AG08395 (cell line): Measurements from ENCODE around the gene SUSD2.
"Not testable (repeated sequence)": the region's sequence is repeated elsewhere in the genome, so short reads cannot be mapped to it uniquely, and the experiment has no call there.

Source experiments
- DNase-seq: peaks from one replicate; pipeline ENCODE4 v3.0.0; 2012; ENCODE audit warnings: mixed read lengths, low spot score

SUSD2 gene, protein sequence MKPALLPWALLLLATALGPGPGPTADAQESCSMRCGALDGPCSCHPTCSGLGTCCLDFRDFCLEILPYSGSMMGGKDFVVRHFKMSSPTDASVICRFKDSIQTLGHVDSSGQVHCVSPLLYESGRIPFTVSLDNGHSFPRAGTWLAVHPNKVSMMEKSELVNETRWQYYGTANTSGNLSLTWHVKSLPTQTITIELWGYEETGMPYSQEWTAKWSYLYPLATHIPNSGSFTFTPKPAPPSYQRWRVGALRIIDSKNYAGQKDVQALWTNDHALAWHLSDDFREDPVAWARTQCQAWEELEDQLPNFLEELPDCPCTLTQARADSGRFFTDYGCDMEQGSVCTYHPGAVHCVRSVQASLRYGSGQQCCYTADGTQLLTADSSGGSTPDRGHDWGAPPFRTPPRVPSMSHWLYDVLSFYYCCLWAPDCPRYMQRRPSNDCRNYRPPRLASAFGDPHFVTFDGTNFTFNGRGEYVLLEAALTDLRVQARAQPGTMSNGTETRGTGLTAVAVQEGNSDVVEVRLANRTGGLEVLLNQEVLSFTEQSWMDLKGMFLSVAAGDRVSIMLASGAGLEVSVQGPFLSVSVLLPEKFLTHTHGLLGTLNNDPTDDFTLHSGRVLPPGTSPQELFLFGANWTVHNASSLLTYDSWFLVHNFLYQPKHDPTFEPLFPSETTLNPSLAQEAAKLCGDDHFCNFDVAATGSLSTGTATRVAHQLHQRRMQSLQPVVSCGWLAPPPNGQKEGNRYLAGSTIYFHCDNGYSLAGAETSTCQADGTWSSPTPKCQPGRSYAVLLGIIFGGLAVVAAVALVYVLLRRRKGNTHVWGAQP

GRCh38 chr22:24181088-24181995 lies at the start of gene SUSD2:
Gene SUSD2, plus strand, starts transcription at chr22:24181487. Its CDS starts 33 bp downstream, at chr22:24181520.
- no peak for DNase-seq

DNA sequence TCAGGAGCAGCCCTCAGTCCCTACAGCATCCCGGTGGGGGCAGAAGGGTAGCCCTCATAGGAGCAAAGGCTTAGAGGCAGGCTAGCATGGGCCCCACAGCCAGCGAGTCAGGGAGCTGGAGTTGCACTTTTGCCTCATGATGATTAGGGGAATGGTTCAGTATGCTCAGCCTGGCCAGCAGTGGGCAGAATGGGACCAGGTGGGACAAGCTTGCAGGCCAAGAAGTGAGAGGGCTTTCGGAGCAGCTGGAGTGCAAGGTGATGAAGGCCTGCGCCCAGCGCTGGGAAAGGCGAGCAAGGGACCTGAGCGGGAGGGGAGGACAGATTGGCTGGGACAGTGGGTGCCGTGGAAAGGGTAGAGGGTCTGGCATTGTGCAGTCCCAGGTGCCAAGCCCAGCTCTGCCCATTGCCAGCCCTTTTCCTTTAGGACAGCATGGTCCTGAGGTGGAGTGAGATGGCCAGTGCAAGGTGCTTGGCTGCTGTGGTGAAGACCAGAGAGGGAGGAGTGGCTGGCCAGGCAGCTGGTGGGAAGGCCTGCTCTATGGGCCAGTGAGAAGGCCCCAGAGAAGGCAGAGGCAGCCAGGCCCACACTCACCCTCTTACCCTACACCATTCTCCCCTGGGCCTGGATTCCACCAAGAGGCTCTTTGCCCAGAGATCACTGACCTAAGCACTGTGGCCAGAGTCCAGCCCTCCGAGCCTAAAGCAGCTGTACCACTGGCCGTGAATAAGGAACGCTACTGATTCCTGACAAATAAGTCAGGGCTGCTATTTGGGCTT lies 47.9 kb upstream of the SUSD2 start:
- DNase-seq, result no peak

DNA sequence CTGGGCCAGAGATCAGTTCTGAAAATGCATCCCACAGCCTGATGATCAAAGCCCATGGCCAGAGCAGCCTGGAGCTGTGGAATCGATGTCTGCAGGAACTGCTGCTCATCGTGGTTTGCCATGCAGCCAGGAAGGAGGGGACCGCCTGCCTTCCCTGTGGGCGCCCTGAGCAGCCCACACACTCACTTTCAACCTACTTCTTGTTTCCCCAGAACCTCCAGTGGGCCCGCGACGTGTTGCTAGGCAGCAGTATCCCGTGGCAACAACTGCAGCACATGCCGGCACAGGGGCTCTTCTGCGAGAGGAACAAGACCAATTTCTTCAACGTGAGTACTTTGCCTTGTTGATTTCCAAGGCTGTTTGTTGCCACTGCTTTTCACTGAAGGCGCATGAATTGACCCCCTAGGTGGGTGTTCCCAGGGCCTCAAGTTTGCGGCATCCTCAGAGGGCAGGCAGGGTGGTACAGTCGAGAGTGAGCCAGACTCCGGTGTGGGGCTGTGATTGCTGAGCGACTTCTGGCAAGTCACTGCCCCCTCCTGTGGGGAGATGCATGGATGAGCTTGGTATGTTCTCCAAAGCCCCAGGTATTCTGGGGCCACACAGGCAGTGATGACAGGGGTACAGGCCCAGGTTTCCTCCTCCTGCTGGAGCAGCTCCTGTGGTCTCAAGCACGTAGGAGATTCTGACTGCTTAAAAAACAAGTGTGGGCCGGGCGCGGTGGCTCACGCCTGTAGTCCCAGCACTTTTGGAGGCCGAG lies 47.0 kb upstream of the SUSD2 start:
- DNase-seq, result no peak

GRCh38 chr22:24136533-24136932 lies 44.8 kb upstream of the SUSD2 start:
- DNase-seq, result not testable (repeated sequence)

- peak; percentile 87 for DNase-seq
Measured at GRCh38 chr22:24137595-24137994, 43.7 kb upstream of the SUSD2 start.

DNA sequence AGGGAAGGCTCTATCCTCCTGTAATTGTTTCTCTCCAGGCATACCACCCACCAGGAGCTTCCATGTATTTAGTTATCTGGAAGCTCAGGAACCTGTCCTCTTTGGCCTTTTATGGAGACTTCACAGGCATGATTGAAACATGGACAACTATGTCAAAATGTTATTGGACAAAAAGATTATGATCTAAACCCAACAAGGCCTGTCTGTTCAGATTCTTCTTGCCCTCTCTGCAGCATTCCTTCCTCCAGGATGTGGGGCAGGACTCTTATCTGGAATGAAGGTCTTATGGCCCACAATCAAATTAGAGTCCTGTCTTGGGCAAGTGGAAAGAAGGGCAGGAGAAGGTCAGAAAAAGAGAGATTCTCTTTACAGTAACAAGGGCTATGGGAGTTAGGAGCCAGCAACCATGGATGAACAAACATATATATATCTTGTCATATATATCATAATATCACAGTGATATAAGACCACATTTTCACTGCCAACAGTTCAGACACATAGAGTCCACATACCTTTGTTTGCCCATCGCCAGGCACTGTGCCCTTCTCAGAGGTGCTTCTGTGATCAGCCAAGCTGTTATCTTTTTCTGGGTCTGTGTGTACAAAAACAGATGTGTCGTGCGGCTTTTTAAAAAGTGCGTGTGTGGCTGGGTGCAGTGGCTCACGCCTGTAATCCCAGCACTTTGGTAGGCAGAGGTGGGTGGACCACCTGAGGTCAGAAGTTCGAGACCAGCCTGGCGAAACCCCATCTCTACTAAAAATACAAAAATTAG lies 42.5 kb upstream of the SUSD2 start:
- DNase-seq, result no peak

GRCh38 chr22:24140357-24140756 lies 40.9 kb upstream of the SUSD2 start:
- DNase-seq, result no peak

- DNase-seq, result peak; percentile 49
Measured at GRCh38 chr22:24141586-24141985, 39.7 kb upstream of the SUSD2 start.

GRCh38 chr22:24142241-24142640 lies 39.0 kb upstream of the SUSD2 start:
- no peak for DNase-seq

GRCh38 chr22:24142831-24143230 lies 38.5 kb upstream of the SUSD2 start:
- no peak for DNase-seq

DNA sequence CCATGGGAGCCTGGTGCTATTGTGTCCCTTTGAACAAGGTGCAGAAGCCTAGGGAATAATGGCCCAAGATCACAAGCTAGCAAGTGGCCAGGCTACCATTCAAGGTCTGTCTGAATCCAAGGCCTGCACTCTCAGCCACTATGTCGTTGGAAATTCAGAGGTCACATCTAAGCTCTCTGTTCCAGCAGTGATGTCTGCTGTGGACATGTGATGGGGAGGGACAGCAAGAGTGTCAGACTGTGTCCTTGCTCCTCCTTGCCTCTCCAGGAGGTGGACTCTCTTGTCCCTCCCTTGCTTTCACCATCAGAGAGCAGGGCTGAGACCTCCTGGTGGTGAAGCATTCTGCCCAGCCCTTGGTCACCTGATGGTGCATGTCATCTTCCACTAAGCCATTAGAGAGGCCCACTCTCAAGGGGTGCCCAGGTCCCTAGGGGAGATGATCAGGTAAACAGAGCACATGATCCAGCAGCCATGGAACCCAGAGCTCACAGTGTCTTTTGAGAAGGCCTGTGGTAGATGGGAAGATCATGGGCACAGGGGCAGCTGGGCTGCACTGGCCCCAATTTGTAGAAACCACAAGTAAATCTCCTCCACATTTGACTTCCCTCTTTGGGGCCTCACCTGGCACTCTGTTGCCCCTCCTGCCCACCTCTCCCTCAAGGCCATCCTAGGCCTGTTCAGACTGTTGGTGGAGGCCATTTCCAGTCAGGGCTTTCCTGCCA lies 37.1 kb upstream of the SUSD2 start:
- no peak for DNase-seq

DNA sequence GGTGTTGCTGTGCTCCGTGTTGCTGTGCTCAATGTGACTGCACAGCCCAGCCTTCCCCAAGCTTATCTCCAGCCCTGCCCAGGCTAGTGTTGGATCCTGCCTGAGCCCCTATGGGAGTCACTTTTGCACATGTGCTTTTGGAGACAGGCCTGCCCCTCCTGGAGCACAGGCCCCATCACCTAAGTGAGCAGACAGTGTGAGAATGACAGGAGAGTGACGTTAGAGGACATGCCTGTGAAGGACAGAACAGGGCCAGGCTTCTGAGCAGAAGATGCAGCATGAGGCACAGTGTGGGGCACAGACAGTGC lies 36.6 kb upstream of the SUSD2 start:
- DNase-seq, result no peak

DNA sequence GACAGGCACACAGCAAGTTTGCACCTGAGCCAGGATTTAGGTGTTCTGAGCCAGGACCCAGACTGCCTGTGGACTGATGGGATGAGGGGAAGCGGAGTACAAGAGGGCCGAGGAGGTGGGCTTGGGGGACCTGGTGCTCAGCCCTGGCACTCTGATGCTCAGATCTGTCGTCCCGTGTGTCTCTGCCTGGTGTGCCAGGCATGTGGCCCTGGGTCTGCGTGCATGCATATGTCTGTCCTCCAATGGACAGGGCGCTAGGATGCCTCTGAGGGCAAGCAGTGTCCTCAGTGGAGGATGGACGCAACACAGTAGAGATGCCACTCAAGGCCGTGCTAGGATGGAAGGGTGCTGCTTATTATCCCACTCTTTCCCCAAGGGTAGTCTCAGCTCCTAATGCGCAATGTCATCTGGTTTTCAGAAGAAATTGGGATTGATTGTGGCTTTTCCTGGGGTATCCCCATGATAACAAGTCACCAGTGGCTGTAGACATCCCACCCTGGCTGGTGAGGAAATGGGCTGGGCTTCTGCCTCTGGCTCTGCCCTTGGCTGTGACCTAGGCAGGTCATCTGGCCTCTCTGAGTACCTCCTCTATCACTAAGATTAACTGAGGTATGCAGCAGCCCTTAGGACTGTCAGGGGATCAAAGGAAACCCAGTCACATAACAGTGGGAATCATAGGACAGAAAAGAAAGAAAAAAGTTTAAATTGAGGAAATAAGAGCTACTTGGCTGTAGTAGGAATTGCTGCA lies 35.7 kb upstream of the SUSD2 start:
- no peak for DNase-seq

- DNase-seq, result peak; percentile 59
Measured at GRCh38 chr22:24146194-24146616, 35.1 kb upstream of the SUSD2 start.

- peak; percentile 78 for DNase-seq
Measured at GRCh38 chr22:24146791-24147353, 34.4 kb upstream of the SUSD2 start.

DNA sequence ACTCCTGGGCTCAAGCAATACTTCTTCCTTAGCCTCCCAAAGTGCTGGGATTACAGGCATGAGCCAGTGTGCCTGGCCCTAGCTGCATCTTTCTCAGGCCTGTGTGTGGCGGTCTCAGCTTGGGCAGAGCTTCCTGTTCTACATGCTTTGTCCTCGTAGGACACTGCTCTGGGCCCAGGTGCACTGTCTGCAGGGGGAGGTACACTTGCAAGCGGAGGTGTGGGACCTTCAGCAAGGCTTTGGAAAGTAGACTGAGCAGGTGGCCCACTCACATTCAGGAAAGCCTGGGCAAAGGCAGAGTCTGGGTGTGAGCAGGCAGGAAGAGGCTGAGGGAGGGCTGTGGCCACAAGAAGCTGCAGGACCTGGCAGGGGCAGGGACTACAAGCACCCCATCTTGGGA lies 33.6 kb upstream of the SUSD2 start:
- DNase-seq, result no peak

GRCh38 chr22:24148266-24149197 lies 32.8 kb upstream of the SUSD2 start:
- DNase-seq, result no peak
